Measurements from ENCODE around the gene SFXN5. TPM values are rescaled to one million over a fixed set of nuclear protein-coding genes. Genes with fewer than 3 reads are reported as not detected.
"Not testable (repeated sequence)": the region's sequence is repeated elsewhere in the genome, so short reads cannot be mapped to it uniquely, and the experiment has no call there.

Gene SFXN5
- total RNA-seq, 4 donors from 2014 or later: 8.4 to 18.3 (median 15.3) TPM

GRCh38 chr2:73101626-73102256, 30.2 kb upstream of the SFXN5 start:
- no peak for DNase-seq (ENCODE audit: low spot score in 2 of 2)
- no peak for TF ChIP-seq POLR2A (IDR thresholded peaks at IDR 0.05)
- TF ChIP-seq CTCF (IDR thresholded peaks at IDR 0.05): no peak
- no peak overlapping the region for H3K4me3 ChIP-seq (ENCODE audit: low read depth, poor library complexity, severe bottlenecking)
- WGBS, 2 donors: 87 to 89% methylated on average over 12 of the region's 12 CpGs
- intact Hi-C loops (cut with DNase I; ENCODE audit: low total_unique reads): no loop called here

- intact Hi-C loops (cut with DNase I; ENCODE audit: low total_unique reads): no loop called here
- WGBS, 2 donors: 94 to 95% methylated on average over 4 of the region's 4 CpGs
- no peak for TF ChIP-seq POLR2A (IDR thresholded peaks at IDR 0.05)
- TF ChIP-seq CTCF (IDR thresholded peaks at IDR 0.05): no peak
- no peak overlapping the region for H3K4me3 ChIP-seq (ENCODE audit: low read depth, poor library complexity, severe bottlenecking)
- DNase-seq (ENCODE audit: low spot score in 2 of 2): no peak
Measured at GRCh38 chr2:73100956-73101355, 29.4 kb upstream of the SFXN5 start.

GRCh38 chr2:73099486-73099885, 28.0 kb upstream of the SFXN5 start:
- 93 to 97% methylated on average over 3 of the region's 3 CpGs for WGBS, 2 donors
- no peak overlapping the region for H3K4me3 ChIP-seq (ENCODE audit: low read depth, poor library complexity, severe bottlenecking)
- intact Hi-C loops (cut with DNase I; ENCODE audit: low total_unique reads): no loop called here
- TF ChIP-seq POLR2A (IDR thresholded peaks at IDR 0.05) (no peak), CTCF (IDR thresholded peaks at IDR 0.05) (no peak)
- DNase-seq (ENCODE audit: low spot score in 2 of 2): no peak

GRCh38 chr2:73095910-73096309, 24.4 kb upstream of the SFXN5 start:
- DNase-seq (ENCODE audit: low spot score in 2 of 2): no peak
- WGBS, 2 donors: 80 to 85% methylated on average over 2 to 3 of the region's 3 CpGs
- TF ChIP-seq POLR2A (IDR thresholded peaks at IDR 0.05): no peak
- no peak for TF ChIP-seq CTCF (IDR thresholded peaks at IDR 0.05)
- intact Hi-C loops (cut with DNase I; ENCODE audit: low total_unique reads): no loop called here
- H3K4me3 ChIP-seq (ENCODE audit: low read depth, poor library complexity, severe bottlenecking): no peak overlapping the region

GRCh38 chr2:73093601-73094218, 22.2 kb upstream of the SFXN5 start:
- DNase-seq (ENCODE audit: low spot score in 2 of 2); H3K4me3 ChIP-seq (ENCODE audit: low read depth, poor library complexity, severe bottlenecking); intact Hi-C loops (cut with DNase I; ENCODE audit: low total_unique reads): not testable (repeated sequence)
- WGBS, 2 donors: 78 to 87% methylated on average over 17 of the region's 17 CpGs

- DNase-seq (ENCODE audit: low spot score in 2 of 2): no peak
- intact Hi-C loops (cut with DNase I; ENCODE audit: low total_unique reads): no loop called here
- 55 to 60% methylated on average over 7 of the region's 7 CpGs for WGBS, 2 donors
- TF ChIP-seq POLR2A (IDR thresholded peaks at IDR 0.05) (no peak), CTCF (IDR thresholded peaks at IDR 0.05) (no peak)
- H3K4me3 ChIP-seq (ENCODE audit: low read depth, poor library complexity, severe bottlenecking): no peak overlapping the region
Measured at GRCh38 chr2:73092146-73092783, 20.8 kb upstream of the SFXN5 start.
